Neural cell (in vitro differentiated cells): Measurements from ENCODE around the gene HOXB4.

Experiments
- CTCF ChIP-seq: fragments of 450-650 bp; IDR thresholded peaks from 2 replicates; pipeline ENCODE4 v1.5.1; 2014; ENCODE audit warnings: antibody characterized with exemption, mild to moderate bottlenecking, moderate library complexity; ENCODE audit not compliant: poor library complexity, severe bottlenecking
- EZH2 ChIP-seq: fragments of 200-600, 300-800 bp; shearing (Covaris generic), sonication (generic); IDR thresholded peaks from 2 replicates; pipeline ENCODE4 v1.6.1; 2014; ENCODE audit warnings: antibody characterized with exemption, low read length, borderline replicate concordance, mild to moderate bottlenecking; ENCODE audit not compliant: insufficient read depth, poor library complexity, severe bottlenecking

- no peak for TF ChIP-seq EZH2
- TF ChIP-seq CTCF = no peak
These were observed 50.6 kb downstream of the HOXB4 start for GRCh38 chr17:48527547-48527932.
